Duodenal mucosa (tissue), 2 donors: Measurements from ENCODE around the gene CCT4.
"Not testable (repeated sequence)": the region's sequence is repeated elsewhere in the genome, so short reads cannot be mapped to it uniquely, and the experiment has no call there.

Source experiments
- H3K27ac ChIP-seq: one replicate; pipeline ENCODE4 v1.7.0; 2013; ENCODE audit warnings: low read depth, low read length
- H3K27me3 ChIP-seq, 2 donors: one replicate each; pipeline ENCODE4 v1.7.0; 2013; ENCODE audit warnings: low read length in 2 of 2, control low read depth in 1 of 2; ENCODE audit not compliant: insufficient read depth in 2 of 2, control insufficient read depth in 1 of 2
- H3K36me3 ChIP-seq, 2 donors: one replicate each; pipeline ENCODE4 v1.7.0; 2013; ENCODE audit warnings: low read length in 2 of 2, control low read depth in 1 of 2; ENCODE audit not compliant: insufficient read depth in 2 of 2, control insufficient read depth in 1 of 2
- H3K4me1 ChIP-seq, 2 donors: one replicate each; pipeline ENCODE4 v1.7.0; 2013; ENCODE audit warnings: low read length in 2 of 2, control low read depth in 1 of 2; ENCODE audit not compliant: insufficient read depth in 2 of 2, control insufficient read depth in 1 of 2
- H3K4me3 ChIP-seq, 2 donors: one replicate each; pipeline ENCODE4 v1.7.0; 2013; ENCODE audit warnings: low read length in 2 of 2, low read depth in 1 of 2
- H3K9ac ChIP-seq, 2 donors: one replicate each; pipeline ENCODE4 v1.7.0; 2013; ENCODE audit warnings: low read length in 2 of 2, low read depth in 1 of 2
- H3K9me3 ChIP-seq, 2 donors: one replicate each; pipeline ENCODE4 v1.7.0; 2013; ENCODE audit warnings: low read length in 2 of 2, control low read depth in 1 of 2; ENCODE audit not compliant: control insufficient read depth in 1 of 2

The CCT4 gene

DNA sequence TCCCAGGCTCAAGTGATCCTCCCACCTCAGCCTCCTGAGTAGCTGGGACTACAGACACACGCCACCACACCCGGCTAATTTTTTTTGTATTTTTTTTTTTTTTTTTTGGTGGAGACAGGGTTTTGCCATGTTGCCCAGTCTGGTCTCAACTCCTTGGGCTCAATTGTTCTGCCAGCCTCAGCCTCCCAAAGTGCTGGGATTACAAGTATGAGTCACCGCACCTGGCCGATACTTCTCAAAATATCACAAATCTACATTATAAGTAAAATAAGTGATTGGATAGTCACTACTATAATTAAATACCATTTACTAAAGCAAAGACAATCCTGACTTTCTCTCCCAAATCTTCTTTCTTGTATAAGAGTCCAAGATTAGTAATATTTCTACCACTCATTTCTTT is 9.1 kb downstream of the CCT4 start:
- H3K27ac ChIP-seq, H3K4me3 ChIP-seq, H3K4me1 ChIP-seq, H3K9me3 ChIP-seq, H3K27me3 ChIP-seq, H3K9ac ChIP-seq: not testable (repeated sequence)
- peaks cover 42 to 84% of the 10 kb centered on the region in 2 donors for H3K36me3 ChIP-seq

DNA sequence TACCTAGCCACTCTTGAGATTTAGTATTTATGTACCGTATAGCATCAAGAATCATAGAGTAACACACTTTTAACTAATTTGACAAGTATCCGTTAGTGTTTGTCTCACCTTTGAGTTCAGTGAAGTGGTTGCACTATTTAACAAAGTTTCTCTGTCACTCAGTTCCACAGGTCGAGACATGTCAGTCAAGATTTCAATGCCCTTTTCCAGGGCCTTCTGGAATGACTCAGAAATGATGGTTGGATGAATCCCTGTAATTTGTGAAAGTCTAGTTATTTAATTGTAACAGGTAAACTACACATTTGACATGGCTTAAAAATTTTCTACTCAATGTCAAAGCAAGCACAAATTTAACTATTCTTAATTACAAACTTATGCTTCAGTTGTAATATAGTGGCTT is 9.7 kb downstream of the CCT4 start:
- Histone ChIP-seq H3K9me3 (no peaks in the 10 kb centered on the region), H3K27me3 (no peaks in the 10 kb centered on the region), H3K4me1 (no peaks in the 10 kb centered on the region), H3K27ac (no peak overlapping the region), H3K4me3 (no peak overlapping the region), H3K9ac (no peak overlapping the region), H3K36me3 (peaks cover 43 to 87% of the 10 kb centered on the region in 2 donors)

DNA sequence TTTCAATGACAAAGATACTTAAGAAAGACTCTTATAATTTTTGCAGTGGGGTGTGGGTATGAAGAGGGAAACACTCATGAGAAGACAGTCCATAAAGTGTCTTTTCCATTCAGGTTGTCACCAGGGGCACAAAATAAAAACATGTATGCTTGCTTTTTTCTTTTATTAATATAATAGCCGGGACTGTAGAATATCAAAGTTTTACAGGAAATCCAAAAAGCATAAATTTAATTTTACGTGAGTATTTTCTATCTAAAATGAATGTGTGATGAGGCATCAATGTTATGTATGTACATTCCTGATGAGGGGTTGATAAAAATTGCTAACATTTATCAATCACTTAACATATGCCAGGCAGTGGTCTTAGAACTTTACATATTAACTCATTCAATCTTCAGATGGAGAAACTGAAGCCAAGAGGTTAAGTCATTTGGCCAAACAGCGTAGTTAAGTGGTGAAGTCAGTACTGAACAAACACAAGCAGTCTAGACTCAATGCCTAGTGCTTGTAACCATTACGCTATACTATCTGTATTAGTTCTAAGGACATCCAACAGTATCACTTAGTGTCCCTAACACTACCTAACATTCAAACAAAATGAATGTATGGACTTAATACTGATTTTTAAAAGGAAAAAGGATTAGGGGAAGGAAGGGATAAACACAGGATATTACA is 10.7 kb downstream of the CCT4 start:
- no peak overlapping the region for H3K27ac ChIP-seq
- H3K27me3 ChIP-seq: no peaks in the 10 kb centered on the region
- no peak overlapping the region for H3K9ac ChIP-seq
- H3K4me3 ChIP-seq: no peak overlapping the region
- peaks cover 44 to 81% of the 10 kb centered on the region in 2 donors for H3K36me3 ChIP-seq
- no peaks in the 10 kb centered on the region for H3K4me1 ChIP-seq
- no peaks in the 10 kb centered on the region for H3K9me3 ChIP-seq

DNA sequence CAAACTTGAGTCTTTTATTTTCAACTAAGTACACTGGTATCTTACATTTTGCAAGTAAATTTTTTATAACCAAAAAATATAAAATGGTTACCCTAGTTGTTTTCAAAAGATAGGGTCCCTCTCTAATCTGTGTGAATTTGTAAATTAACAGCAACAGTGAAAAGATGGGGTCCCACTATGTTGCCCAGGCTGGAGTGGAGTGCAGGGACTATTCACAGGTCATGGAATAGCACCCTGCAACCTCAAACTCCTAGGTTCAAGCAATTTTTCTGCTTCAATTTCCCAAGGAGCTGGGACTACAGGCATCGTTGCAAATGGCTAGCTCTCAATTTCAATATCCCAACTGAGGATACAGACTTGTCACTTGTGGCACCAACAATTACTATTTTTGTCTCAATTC is 12.1 kb downstream of the CCT4 start:
- H3K36me3 ChIP-seq: peaks cover 42 to 80% of the 10 kb centered on the region in 2 donors
- no peaks in the 10 kb centered on the region for H3K27me3 ChIP-seq
- no peak overlapping the region for H3K4me3 ChIP-seq
- no peak overlapping the region for H3K9ac ChIP-seq
- H3K4me1 ChIP-seq: no peaks in the 10 kb centered on the region
- H3K9me3 ChIP-seq: no peaks in the 10 kb centered on the region
- H3K27ac ChIP-seq: no peak overlapping the region

DNA sequence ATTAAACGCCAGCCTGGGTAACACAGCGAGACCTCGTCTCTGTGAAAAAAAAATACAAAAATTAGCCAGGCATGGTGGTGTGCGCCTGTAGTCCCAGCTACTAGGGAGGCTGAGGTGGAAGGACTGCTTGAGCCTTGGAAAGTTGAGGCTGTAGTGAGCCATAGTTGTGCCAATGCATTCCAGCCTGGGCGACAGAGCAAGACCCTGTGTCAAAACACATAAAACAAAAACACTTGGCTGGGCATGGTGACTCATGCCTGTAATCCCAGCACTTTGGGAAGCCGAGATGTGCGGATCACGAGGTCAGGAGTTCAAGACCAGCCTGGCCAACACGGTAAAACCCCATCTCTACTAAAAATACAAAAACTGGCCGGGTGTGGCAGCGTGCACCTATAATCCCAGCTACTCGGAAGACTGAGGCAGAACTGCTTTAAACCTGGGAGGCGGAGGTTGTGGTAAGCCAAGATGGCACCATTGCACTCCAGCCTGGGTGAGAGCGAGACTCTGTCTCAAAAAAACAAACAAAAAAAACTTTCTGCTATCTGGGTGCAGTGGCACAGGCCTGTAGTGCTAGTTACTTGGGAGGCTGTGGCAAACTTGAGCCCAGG is 21.9 kb downstream of the CCT4 start:
- H3K9me3 ChIP-seq, H3K27me3 ChIP-seq, H3K9ac ChIP-seq, H3K27ac ChIP-seq, H3K4me3 ChIP-seq, H3K4me1 ChIP-seq: not testable (repeated sequence)
- peaks cover 9 to 47% of the 10 kb centered on the region in 2 donors for H3K36me3 ChIP-seq

DNA sequence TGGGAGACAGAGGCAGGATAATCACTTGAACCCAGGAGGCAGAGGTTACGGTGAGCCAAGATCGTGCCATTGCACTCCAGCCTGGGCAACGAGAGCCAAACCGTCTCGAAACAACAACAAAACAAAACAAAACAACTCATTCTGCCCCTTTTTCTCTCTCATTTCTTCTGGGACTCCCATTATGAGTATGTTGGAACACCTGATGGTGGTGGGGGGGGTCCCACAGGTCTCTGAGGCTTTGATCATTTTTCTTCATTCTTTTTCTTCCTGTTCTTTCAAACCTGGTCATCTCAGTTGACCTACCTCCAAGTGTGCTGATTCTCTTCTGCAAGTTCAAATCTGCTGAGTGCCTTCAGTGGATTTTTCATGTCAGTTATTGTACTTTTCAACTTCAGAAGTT is 26.4 kb downstream of the CCT4 start:
- Histone ChIP-seq H3K9ac (no peak overlapping the region), H3K4me3 (no peak overlapping the region), H3K27ac (no peak overlapping the region), H3K36me3 (peaks cover 0 to 17% of the 10 kb centered on the region in 2 donors), H3K4me1 (no peaks in the 10 kb centered on the region), H3K27me3 (no peaks in the 10 kb centered on the region), H3K9me3 (no peaks in the 10 kb centered on the region)

DNA sequence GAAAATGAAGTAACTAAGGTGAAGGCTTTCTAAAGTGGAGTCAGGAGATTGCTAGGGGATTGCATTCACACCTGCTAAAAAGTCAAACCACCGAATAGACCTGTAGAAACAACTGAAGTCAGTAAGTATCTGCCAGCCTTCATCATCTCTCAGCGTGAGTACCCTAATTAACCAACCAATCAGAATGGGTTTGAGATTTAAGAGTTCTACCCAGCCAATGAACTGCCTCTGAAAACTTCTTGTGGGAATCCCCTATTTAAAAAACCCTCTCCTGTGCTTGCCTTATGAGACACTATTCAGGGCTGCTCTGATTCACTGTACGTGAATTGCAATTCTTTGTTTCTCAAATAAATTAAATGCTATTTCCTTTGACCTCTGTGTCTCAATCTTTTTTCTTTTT is 31.2 kb downstream of the CCT4 start:
- Histone ChIP-seq H3K36me3 (no peaks in the 10 kb centered on the region), H3K4me3 (no peak overlapping the region), H3K27me3 (no peaks in the 10 kb centered on the region), H3K9ac (no peak overlapping the region), H3K27ac (no peak overlapping the region), H3K4me1 (peaks cover 9 to 18% of the 10 kb centered on the region in 2 donors), H3K9me3 (no peaks in the 10 kb centered on the region)

DNA sequence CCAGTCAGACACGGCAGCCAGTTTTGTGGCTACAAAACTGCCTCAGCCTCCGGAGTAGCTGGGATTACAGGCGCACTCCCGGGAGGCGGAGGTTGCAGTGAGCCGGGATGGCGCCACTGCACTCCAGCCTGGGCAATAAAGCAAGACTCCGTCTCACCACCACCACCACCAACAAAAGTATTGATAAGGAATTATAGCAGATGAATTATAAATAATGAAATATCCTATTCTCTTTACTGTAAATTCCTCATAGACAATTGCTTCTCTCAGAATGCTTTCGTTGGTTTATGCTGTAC is 33.2 kb downstream of the CCT4 start:
- H3K36me3 ChIP-seq: no peaks in the 10 kb centered on the region
- no peak overlapping the region for H3K27ac ChIP-seq
- H3K9ac ChIP-seq: peak overlapping the region; percentile 58 to 71
- peak overlapping the region; percentile 89 to 99 for H3K4me3 ChIP-seq
- no peaks in the 10 kb centered on the region for H3K9me3 ChIP-seq
- peaks cover 9 to 18% of the 10 kb centered on the region in 2 donors for H3K4me1 ChIP-seq
- no peaks in the 10 kb centered on the region for H3K27me3 ChIP-seq

DNA sequence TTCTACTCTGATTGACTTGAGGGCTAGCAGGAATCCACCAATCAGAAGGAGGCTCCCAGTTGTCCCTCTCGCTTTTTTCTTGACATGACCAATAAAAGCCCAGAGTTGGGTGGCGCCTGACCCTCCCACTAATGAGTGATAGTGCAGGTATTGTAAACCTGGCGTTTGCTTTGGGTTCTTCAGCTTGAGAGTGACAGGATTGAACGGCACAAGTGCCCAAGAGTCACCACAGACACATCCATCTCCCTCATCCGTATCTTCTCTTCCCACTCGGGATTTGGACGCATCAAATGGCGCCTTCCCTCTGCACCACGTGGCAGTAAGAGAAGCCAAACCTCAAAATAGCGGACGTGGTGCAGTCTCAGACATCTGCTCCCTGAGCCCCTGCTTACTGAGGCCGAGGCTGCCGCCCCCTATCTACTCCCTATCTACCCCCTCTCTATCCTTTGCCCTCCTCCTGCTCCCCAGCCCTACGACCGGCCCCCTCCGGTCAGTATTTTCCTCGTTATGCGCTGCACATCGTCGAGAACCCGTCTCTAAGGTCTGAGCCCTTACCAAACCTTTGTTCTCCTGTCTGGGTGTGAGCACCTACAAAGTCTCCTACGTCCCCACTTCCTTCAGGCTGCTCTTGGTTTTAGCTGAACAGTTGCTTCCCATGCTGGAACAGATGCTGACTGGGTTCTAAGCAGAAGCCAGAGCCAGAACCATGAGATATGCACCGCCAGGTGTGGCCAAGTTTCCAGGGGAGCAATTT is 33.7 kb downstream of the CCT4 start:
- H3K9me3 ChIP-seq: no peaks in the 10 kb centered on the region
- peaks cover 9 to 18% of the 10 kb centered on the region in 2 donors for H3K4me1 ChIP-seq
- H3K4me3 ChIP-seq: peak overlapping the region; percentile 89 to 99
- no peaks in the 10 kb centered on the region for H3K36me3 ChIP-seq
- H3K9ac ChIP-seq: peak overlapping the region; percentile 58 to 71
- no peaks in the 10 kb centered on the region for H3K27me3 ChIP-seq
- peak overlapping the region; percentile 67 for H3K27ac ChIP-seq

DNA sequence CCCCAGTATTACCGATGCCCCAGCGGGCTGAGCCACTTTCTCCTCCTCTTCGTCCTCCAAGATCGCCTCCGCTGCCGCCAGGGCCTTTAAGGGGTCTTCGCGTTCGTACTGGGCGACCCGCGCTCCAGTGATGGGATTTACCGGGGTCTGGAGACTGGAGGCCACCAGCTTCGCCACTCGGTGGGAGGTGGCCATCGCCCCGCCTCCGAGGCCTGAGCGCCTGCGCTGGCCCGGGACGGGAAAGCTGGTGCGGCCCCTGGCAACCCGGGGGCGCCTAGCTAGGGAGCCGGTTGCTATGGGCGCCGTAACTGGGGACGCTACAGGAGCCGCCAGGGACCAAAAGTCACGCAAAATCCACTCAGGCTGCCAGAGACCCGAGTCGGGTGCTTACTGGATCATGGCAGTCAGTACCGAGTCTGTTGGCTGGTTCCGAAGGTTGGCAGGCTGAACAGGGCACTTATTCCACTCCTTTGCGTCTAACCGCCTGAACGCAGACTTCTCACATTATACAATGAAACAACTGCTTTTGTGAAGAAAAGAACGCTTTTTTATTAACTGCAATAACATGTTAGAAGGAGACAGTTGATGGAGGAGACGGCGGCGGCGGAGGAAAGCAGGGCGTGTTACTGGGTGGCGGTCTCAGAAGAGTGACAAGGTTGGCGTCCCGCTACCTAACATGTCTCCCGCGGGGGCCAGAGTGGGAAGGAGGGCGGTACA is 34.5 kb downstream of the CCT4 start, which contains the start of gene FAM161A:
TSS of gene FAM161A (minus strand) at position 214 of the 717 bp plus-strand sequence. CDS start at position 195, 19 bp downstream.
- H3K4me1 ChIP-seq: peaks cover 9 to 18% of the 10 kb centered on the region in 2 donors
- H3K4me3 ChIP-seq: peak within 1 kb of the TSS; percentile 89 to 99
- H3K9me3 ChIP-seq: no peaks in the 10 kb centered on the region
- H3K27ac ChIP-seq: peak within 1 kb of the TSS; percentile 67
- H3K36me3 ChIP-seq: no peaks in the 10 kb centered on the region
- no peaks in the 10 kb centered on the region for H3K27me3 ChIP-seq
- H3K9ac ChIP-seq: peak within 1 kb of the TSS; percentile 58 to 71
